Uterus (tissue), 4 donors: ENCODE measurements around the gene DNAJC27. TPM values are rescaled to one million over a fixed set of nuclear protein-coding genes. Genes with fewer than 3 reads are reported as not detected.
A peak's percentile ranks its signal among the peaks of the same experiment; 100 is the strongest.

Source experiments
- DNase-seq, 2 donors: peaks; one replicate each; pipeline ENCODE4 v3.0.0-alpha.2; 2019 to 2020
- H3K27ac ChIP-seq, 2 donors: fragments of 200-600 bp; sonication (generic); 1 replicate in 1 of 2; 2 replicates in 1 of 2; pipeline ENCODE4 v1.5.1; 2016 to 2018
- H3K27me3 ChIP-seq, 2 donors: fragments of 200-600 bp; sonication (generic); one replicate each; pipeline ENCODE4 v1.5.1; 2018 to 2019; ENCODE audit warnings: control low read depth in 1 of 2
- H3K36me3 ChIP-seq, 2 donors: fragments of 200-600 bp; sonication (generic); one replicate each; pipeline ENCODE4 v1.5.1; 2019; ENCODE audit warnings: control low read depth in 1 of 2
- H3K4me1 ChIP-seq, 2 donors: fragments of 200-600 bp; sonication (generic); one replicate each; pipeline ENCODE4 v1.5.1; 2018 to 2019; ENCODE audit warnings: control low read depth in 1 of 2
- H3K4me3 ChIP-seq, 2 donors: fragments of 200-600 bp; sonication (generic); 1 replicate in 1 of 2; 2 replicates in 1 of 2; pipeline ENCODE4 v1.5.1; 2018 to 2019; ENCODE audit warnings: mild to moderate bottlenecking in 1 of 2
- H3K9me3 ChIP-seq, 2 donors: fragments of 200-600 bp; sonication (generic); one replicate each; pipeline ENCODE4 v1.5.1; 2019; ENCODE audit warnings: control low read depth in 1 of 2
- CTCF ChIP-seq, 4 experiments: fragments of 200-600 bp in 2 of 4; fragments of 450-650 bp in 2 of 4; sonication (generic) in 2 of 4; IDR thresholded peaks; one replicate each; pipeline ENCODE4 v1.5.1; 2016 to 2019; ENCODE audit warnings: antibody characterized with exemption in 4 of 4, mild to moderate bottlenecking in 2 of 4, moderate library complexity in 1 of 4
- POLR2A ChIP-seq, 2 donors: fragments of 450-650 bp; IDR thresholded peaks; one replicate each; pipeline ENCODE4 v1.6.1; 2016; ENCODE audit warnings: antibody characterized with exemption in 2 of 2, mild to moderate bottlenecking in 1 of 2, moderate library complexity in 1 of 2
- intact Hi-C: fragments of 100-400 bp; cut with DNase I; formaldehyde crosslinking; loops from one replicate; pipeline ENCODE4 v1.15.1; 2023; ENCODE audit warnings: low total_unique reads
- total RNA-seq, 4 donors: library from RNA; depleted of rRNA in 3 of 4; stranded (reverse); fragments of >200 nt in 3 of 4; gene quantifications; one replicate each; pipeline versions ENCODE4 v1.1.0 to v1.2.4, GENCODE V29; 2014 to 2023
- donor health status: DM: yes; HTN: yes; CAD: no.

DNAJC27 gene
- total RNA-seq, 4 donors from 2014 or later, result 3.1 to 15.3 (median 7.8) TPM

DNA sequence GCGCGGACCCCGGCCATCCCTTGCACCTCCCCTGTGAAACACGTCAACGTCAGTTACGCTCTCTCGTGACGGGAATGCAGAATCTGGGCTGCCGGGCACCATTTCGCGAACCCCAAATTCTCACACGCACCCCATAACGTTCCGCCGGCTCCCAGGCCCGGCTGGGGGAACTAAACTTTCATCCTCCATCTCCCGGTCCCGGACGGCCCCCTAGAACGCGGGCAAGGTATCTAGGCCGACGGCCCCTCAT is 544 bp downstream of the DNAJC27 start:
- no peak for TF ChIP-seq POLR2A (IDR thresholded peaks at IDR 0.05)
- TF ChIP-seq CTCF (IDR thresholded peaks at IDR 0.05), result peak in 1 of 4 experiments; percentile 4
- intact Hi-C loops, result loop anchor here (10.0 kb wide), 1 partner anchor 74 kb away; the partner anchor contains the start of gene EFR3B
- no peak for DNase-seq

DNA sequence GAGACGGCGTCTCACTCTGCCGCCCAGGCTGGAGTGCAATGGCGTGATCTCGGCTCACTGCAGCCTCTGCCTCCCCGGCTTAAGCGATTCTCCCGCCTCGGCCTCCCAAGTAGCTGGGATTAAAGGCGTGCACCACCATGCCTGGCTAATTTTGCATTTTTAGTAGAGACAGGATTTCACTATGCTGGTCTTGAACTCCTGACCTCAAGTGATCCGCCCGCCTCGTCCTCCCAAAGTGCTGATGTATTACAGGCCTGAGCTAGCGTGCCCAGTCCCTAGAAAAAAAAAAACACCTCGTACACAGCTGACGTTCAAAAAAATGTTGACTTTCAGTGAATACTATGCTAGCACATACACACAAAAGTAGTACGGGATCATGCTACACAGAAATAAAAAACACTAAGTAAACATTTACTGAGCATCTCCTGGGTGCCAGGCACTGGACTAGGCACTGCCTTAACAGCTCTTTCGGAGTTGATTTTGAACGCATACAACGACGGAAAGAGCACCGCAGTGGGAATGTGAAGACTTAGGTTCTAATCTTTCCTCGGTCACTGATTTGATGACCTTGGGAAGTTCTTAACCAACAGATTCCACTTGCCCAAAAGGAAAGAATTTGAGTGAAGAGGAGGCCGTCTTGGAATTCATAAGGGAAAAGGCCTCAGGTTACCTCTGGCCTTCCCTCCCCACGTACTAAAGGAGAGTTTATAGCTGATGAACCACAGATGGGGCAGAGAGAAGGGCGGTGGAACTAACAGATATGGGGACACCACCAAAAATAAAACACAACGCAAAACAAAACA is 1.1 kb downstream of the DNAJC27 start:
- Histone ChIP-seq H3K4me1 (no peaks in the 10 kb centered on the region), H3K9me3 (no peaks in the 10 kb centered on the region), H3K27me3 (no peaks in the 10 kb centered on the region), H3K36me3 (no peaks in the 10 kb centered on the region), H3K4me3 (peak overlapping the region; percentile 57 to 98), H3K27ac (peak overlapping the region; percentile 98 to 99)
- intact Hi-C loops, result loop anchor here (10.0 kb wide), 1 partner anchor 74 kb away; the partner anchor contains the start of gene EFR3B
- DNase-seq, result peak in 1 of 2 donors; percentile 18
- TF ChIP-seq POLR2A (IDR thresholded peaks at IDR 0.05), result no peak
- TF ChIP-seq CTCF (IDR thresholded peaks at IDR 0.05), result no peak

More for the DNA sequence above, 544 bp downstream of the DNAJC27 start:
- H3K9me3 ChIP-seq, result no peaks in the 10 kb centered on the region
- H3K4me1 ChIP-seq, result no peaks in the 10 kb centered on the region
- H3K27ac ChIP-seq, result peak overlapping the region; percentile 98 to 99
- H3K4me3 ChIP-seq, result peak overlapping the region; percentile 57 to 98
- no peaks in the 10 kb centered on the region for H3K27me3 ChIP-seq
- H3K36me3 ChIP-seq, result no peaks in the 10 kb centered on the region

GRCh38 chr2:24969784-24970183 is 2.0 kb downstream of the DNAJC27 start:
- no peak overlapping the region for H3K27ac ChIP-seq

GRCh38 chr2:24961903-24962302 is 9.9 kb downstream of the DNAJC27 start:
- Histone ChIP-seq H3K4me3 (no peak overlapping the region), H3K9me3 (no peaks in the 10 kb centered on the region), H3K27ac (no peak overlapping the region), H3K4me1 (no peaks in the 10 kb centered on the region), H3K27me3 (no peaks in the 10 kb centered on the region), H3K36me3 (no peaks in the 10 kb centered on the region)
- TF ChIP-seq CTCF (IDR thresholded peaks at IDR 0.05), result no peak
- TF ChIP-seq POLR2A (IDR thresholded peaks at IDR 0.05), result no peak
- no peak for DNase-seq
- intact Hi-C loops, result no loop called here

More at GRCh38 chr2:24969784-24970183, 2.0 kb downstream of the DNAJC27 start:
- no peaks in the 10 kb centered on the region for H3K27me3 ChIP-seq
- H3K9me3 ChIP-seq, result no peaks in the 10 kb centered on the region
- intact Hi-C loops, result loop anchor here (10.0 kb wide), 1 partner anchor 75 kb away; the partner anchor contains the start of gene EFR3B
- no peak for TF ChIP-seq CTCF (IDR thresholded peaks at IDR 0.05)
- TF ChIP-seq POLR2A (IDR thresholded peaks at IDR 0.05), result no peak
- DNase-seq, result no peak
- H3K4me3 ChIP-seq, result no peak overlapping the region
- H3K36me3 ChIP-seq, result no peaks in the 10 kb centered on the region
- no peaks in the 10 kb centered on the region for H3K4me1 ChIP-seq

DNA sequence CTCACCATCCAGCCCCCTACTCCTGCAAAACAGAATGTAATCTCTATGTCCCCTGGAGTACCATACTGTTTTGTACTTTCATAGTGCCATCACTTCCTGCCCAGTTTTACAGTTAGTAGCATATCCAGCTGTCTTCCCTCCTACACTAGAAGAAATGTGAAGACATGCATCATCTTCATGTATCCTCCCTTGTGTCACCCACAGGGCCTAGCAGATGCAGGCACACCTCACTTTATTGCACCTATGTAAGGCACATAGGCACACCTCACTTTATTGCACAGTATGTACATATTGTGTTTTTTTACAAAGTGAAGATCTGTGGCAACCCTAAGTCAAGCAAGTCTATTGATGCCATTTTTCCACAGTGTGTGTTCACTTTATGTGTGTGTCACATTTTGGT is 12.0 kb downstream of the DNAJC27 start:
- Histone ChIP-seq H3K4me3 (no peak overlapping the region), H3K27me3 (no peaks in the 10 kb centered on the region), H3K27ac (no peak overlapping the region), H3K36me3 (no peaks in the 10 kb centered on the region), H3K9me3 (peaks cover 0 to 6% of the 10 kb centered on the region in 2 donors), H3K4me1 (no peaks in the 10 kb centered on the region)
- intact Hi-C loops, result no loop called here
- no peak for DNase-seq
- TF ChIP-seq CTCF (IDR thresholded peaks at IDR 0.05), result no peak
- no peak for TF ChIP-seq POLR2A (IDR thresholded peaks at IDR 0.05)
